ENCODE measurements around the gene OSBPL7. TPM values are rescaled to one million over a fixed set of nuclear protein-coding genes. Genes with fewer than 3 reads are reported as not detected.
A peak's percentile ranks its signal among the peaks of the same experiment; 100 is the strongest.

OSBPL7 gene
- total RNA-seq, 3 donors from 2014 or later (not counting 1 experiment from before 2014, with no cell fraction given) = 113 to 162 (median 119) TPM

GRCh38 chr17:47838636-47839035, 17.0 kb upstream of the OSBPL7 start:
- TF ChIP-seq CTCF (IDR thresholded peaks at IDR 0.05) = no peak
- H3K27ac ChIP-seq (ENCODE audit: low read length) = no peak overlapping the region
- DNase-seq = no peak
- peaks cover 18% of the 10 kb centered on the region for H3K4me1 ChIP-seq (ENCODE audit: control insufficient read depth, insufficient read depth, low read length)
- no peaks in the 10 kb centered on the region for H3K9me3 ChIP-seq (ENCODE audit: control insufficient read depth, insufficient read depth, low read length)
- no peaks in the 10 kb centered on the region for H3K27me3 ChIP-seq (ENCODE audit: control insufficient read depth, insufficient read depth, low read length)
- intact Hi-C loops (cut with micrococcal nuclease) = loop anchor here (10.0 kb wide), 2 partner anchors 106 to 206 kb away; partner anchors contain the start of genes NFE2L1 and PNPO
- Mint-ChIP-seq H3K4me3 (peak overlapping the region; percentile 17), H3K27me3 (ENCODE audit: low read depth in 2 of 2) (no peaks in the 10 kb centered on the region), H3K27ac (no peak overlapping the region), H3K36me3 (no peaks in the 10 kb centered on the region), H3K9me3 (no peaks in the 10 kb centered on the region), H3K4me1 (peaks cover 15 to 30% of the 10 kb centered on the region in 2 donors)
- no peak overlapping the region for H3K4me3 ChIP-seq (ENCODE audit: low read length)
- ATAC-seq = no peak
- H3K36me3 ChIP-seq (ENCODE audit: control insufficient read depth, insufficient read depth, low read length) = peaks cover 6% of the 10 kb centered on the region
- 97% methylated on average over 12 of the region's 13 CpGs for WGBS (ENCODE audit: insufficient coverage)

- H3K4me1 Mint-ChIP-seq = peaks cover 15 to 25% of the 10 kb centered on the region in 2 donors
- no peaks in the 10 kb centered on the region for H3K9me3 Mint-ChIP-seq
- Histone ChIP-seq H3K27ac (ENCODE audit: low read length) (no peak overlapping the region), H3K27me3 (ENCODE audit: control insufficient read depth, insufficient read depth, low read length) (no peaks in the 10 kb centered on the region), H3K4me3 (ENCODE audit: low read length) (no peak overlapping the region), H3K4me1 (ENCODE audit: control insufficient read depth, insufficient read depth, low read length) (peaks cover 18% of the 10 kb centered on the region), H3K9me3 (ENCODE audit: control insufficient read depth, insufficient read depth, low read length) (no peaks in the 10 kb centered on the region), H3K36me3 (ENCODE audit: control insufficient read depth, insufficient read depth, low read length) (peaks cover 6% of the 10 kb centered on the region)
- ATAC-seq = no peak
- peak overlapping the region in 1 of 2 donors; percentile 65 for H3K27ac Mint-ChIP-seq
- H3K27me3 Mint-ChIP-seq (ENCODE audit: low read depth in 2 of 2) = no peaks in the 10 kb centered on the region
- no peak for TF ChIP-seq CTCF (IDR thresholded peaks at IDR 0.05)
- no peak overlapping the region for H3K4me3 Mint-ChIP-seq
- no peak for DNase-seq
- H3K36me3 Mint-ChIP-seq = no peaks in the 10 kb centered on the region
- WGBS (ENCODE audit: insufficient coverage) = 95% methylated on average over 13 of the region's 13 CpGs
- intact Hi-C loops (cut with micrococcal nuclease) = loop anchor here (10.0 kb wide), 2 partner anchors 107 to 207 kb away; partner anchors contain the start of genes NFE2L1 and PNPO
Measured at GRCh38 chr17:47837401-47838039, 15.9 kb upstream of the OSBPL7 start.

- Mint-ChIP-seq H3K27me3 (ENCODE audit: low read depth in 2 of 2) (no peaks in the 10 kb centered on the region), H3K4me3 (no peak overlapping the region), H3K9me3 (no peaks in the 10 kb centered on the region), H3K4me1 (peaks cover 20 to 33% of the 10 kb centered on the region in 2 donors), H3K27ac (no peak overlapping the region), H3K36me3 (no peaks in the 10 kb centered on the region)
- Histone ChIP-seq H3K36me3 (ENCODE audit: control insufficient read depth, insufficient read depth, low read length) (peaks cover 6% of the 10 kb centered on the region), H3K27ac (ENCODE audit: low read length) (no peak overlapping the region), H3K27me3 (ENCODE audit: control insufficient read depth, insufficient read depth, low read length) (no peaks in the 10 kb centered on the region), H3K4me3 (ENCODE audit: low read length) (no peak overlapping the region), H3K4me1 (ENCODE audit: control insufficient read depth, insufficient read depth, low read length) (peaks cover 25% of the 10 kb centered on the region), H3K9me3 (ENCODE audit: control insufficient read depth, insufficient read depth, low read length) (no peaks in the 10 kb centered on the region)
- intact Hi-C loops (cut with micrococcal nuclease) = loop anchor here (10.0 kb wide), 2 partner anchors 108 to 208 kb away; partner anchors contain the start of genes NFE2L1 and PNPO
- no peak for TF ChIP-seq CTCF (IDR thresholded peaks at IDR 0.05)
- ATAC-seq (no peak), DNase-seq (no peak)
- WGBS (ENCODE audit: insufficient coverage) = 91% methylated on average over 6 of the region's 6 CpGs
Measured at GRCh38 chr17:47836601-47837000, 15.0 kb upstream of the OSBPL7 start.

Measured in natural killer cell (primary cell).